Midbrain (tissue), 1 donor: ENCODE measurements around the gene BCL10.
"Not testable (repeated sequence)": the region's sequence is repeated elsewhere in the genome, so short reads cannot be mapped to it uniquely, and the experiment has no call there.

ENCODE experiments used
- DNase-seq: peaks from one replicate; lab custom pipeline; 2025; lab: John Stamatoyannopoulos, UW

The BCL10 gene

DNA sequence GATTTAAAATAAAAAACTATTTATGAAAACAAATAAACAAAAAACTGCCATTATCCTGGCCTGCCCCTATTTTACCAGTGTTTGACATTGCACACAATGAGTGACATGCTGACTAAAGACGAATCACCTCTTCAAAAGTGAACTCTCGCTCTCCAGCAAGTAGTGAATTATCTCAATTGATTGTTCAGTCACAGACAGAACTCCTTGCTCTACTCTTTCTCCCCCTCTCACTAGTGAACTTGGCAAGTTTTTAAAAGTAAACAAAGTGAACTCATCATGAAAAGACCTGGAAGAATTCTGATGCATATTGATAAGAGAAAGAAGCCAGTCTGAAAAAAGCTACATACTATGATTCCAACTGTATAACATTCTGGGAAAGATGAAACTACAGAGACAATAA, 12.3 kb downstream of the BCL10 start:
- no peak for DNase-seq

DNA sequence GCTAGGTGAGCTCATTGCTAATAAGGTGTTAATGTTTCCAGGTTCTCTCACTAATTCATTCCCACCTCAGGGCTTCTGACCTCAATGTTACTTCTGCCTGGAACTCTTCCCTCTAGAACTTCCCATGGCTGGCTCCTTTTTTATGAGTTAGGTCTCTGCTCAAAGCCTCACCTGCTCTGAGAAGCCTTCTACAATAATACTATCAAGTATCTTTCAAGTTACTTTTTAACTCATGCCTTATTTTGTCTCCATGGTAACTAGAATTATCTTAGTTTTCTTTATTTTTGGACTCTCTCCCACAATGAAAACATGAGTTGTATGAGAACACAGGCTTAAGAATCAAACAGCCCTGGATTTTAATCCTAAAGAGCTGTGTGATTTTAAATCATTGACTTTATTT, 13.4 kb downstream of the BCL10 start:
- no peak for DNase-seq

DNA sequence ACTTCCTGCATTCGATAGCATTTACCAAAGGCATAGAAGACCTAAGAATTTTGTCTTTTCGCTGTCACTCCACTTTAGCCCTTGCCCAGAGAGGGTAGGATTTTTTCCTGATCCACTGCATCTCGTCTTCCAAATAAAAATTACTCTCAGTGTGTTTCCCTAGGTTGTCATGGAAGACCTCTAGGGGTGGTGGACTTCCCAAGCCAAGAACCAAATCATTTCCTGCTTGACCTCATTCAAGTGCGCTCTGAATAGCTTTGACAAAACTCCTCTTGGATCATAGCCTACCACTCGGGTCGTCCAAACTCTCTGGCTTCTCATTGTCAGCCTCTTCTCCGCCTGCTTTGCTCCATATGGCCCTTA, 16.5 kb downstream of the BCL10 start:
- no peak for DNase-seq

DNA sequence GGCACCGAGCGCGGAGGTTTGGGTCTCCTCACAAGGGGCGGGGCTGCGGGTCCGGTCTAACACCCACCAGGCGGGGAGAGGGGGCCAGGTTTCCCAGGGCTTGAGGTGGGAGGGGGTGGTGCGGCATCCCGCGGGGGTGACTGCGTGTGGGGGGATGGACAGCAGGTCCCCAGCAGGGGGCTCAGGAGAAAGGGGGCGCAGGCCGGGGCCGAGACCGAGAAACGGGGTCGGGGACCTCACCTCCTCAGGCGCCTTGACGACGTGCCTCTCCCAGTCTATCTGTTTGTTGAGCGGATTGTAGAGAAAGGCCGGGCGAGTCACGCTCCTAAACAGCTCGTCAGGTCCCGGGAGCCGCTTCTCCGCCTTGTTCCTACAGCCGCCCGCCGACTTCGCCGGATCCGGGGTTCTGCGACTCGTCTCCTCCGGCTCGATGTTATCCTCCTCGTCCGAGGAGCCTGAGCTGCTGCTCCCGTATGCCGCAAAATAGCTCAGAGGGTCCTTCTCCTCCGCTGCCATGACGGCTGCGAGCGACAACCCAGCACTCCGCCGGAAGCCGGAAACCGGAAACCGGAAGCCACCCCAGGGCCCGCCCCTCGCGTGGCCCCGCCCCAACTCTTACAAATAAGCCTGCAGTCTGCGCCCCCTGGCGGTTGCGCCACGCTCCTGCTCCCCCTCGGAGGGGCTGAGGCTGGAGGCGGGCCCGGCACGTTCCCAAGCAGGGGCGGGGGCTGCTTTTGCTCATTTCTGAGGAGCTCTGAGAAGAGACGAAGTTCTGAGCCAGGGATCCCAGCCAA, 17.1 kb downstream of the BCL10 start, which contains the start of gene C1orf52:
C1orf52 (minus strand) TSS at position 545 of the 794 bp plus-strand sequence; CDS start at position 516, 29 bp downstream.
- DNase-seq: peak; percentile 97

DNA sequence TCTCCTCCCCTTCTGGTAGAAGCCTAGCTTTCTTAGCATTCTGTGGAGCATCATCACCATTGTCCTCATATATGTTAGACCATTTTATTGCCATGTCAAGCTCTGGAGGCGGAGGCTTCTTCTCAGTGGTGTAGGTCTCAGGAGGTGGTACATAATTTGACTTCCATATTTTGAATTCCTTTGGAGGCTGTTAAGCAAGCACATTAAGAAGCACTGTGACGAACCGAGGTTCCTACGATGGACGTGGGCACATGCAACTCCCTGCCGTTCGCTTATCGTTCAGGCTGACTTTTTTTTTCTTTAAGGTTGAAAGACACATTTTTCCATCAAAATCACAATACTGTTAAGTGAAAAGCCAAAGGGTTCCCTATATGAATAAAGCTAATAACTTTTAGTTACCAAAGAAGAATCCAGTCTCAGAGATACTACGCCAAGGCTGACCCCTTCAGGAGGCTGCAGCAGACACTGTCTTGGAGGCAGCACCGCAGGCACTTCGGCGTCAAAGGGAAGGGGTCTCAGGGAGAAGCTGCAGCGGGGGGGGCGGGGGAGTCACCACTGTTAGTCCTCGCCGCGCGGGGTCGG, 17.8 kb downstream of the BCL10 start:
- DNase-seq: no peak

DNA sequence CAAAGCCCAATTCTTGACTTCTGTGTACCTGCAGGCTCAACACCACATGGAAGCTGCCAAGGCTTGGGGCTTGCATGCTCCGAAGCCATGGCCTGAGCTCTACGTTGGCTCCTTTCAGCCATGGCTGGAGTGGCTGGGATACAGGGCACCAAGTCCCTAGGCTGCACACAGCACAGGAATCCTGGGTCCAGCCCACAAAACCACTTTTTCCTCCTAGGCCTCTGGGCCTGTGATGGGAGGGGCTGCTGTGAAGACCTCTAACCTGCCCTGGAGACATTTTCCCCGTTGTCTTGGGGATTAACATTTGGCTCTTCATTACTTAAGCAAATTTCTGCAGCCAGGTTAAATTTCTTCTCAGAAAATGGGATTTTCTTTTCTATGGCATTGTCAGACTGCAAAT, 27.4 kb downstream of the BCL10 start:
- DNase-seq: not testable (repeated sequence)

DNA sequence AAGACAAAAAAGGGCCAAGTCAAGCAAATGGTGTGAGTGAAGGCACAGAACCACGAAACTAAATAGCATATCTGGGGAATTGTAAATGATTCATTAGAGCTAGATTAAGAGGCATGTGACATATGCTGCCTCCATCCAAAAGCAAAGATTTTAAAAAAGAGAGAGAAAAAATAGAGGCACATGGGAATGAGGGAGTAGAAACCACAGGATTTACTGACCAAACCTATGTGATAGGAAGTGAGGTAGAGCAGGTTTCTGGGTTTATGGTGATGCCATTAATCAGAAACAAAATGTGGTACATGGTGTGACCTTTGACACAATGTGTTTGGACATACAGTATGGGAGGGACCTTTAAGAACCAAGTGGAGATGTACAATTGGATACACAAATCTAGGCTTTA, 30.5 kb downstream of the BCL10 start:
- no peak for DNase-seq

DNA sequence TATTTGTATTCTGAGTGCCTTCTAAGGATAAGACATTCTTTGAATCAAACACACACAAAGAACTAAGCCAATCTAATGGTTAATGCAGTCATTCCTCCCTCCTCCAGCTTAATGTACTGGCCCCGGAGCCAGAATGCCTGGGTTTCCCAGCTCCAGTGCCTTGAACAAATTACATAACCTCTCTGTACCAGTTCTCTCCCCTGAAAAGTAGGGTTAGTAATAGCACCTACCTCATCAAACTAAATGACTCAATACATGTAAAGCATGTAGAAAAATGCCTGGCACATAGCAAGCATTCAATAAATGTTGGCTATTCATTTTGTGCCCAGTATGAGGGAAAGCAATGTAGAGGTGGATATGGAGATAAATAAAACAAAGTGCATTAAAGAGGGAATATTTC, 31.0 kb downstream of the BCL10 start:
- no peak for DNase-seq

DNA sequence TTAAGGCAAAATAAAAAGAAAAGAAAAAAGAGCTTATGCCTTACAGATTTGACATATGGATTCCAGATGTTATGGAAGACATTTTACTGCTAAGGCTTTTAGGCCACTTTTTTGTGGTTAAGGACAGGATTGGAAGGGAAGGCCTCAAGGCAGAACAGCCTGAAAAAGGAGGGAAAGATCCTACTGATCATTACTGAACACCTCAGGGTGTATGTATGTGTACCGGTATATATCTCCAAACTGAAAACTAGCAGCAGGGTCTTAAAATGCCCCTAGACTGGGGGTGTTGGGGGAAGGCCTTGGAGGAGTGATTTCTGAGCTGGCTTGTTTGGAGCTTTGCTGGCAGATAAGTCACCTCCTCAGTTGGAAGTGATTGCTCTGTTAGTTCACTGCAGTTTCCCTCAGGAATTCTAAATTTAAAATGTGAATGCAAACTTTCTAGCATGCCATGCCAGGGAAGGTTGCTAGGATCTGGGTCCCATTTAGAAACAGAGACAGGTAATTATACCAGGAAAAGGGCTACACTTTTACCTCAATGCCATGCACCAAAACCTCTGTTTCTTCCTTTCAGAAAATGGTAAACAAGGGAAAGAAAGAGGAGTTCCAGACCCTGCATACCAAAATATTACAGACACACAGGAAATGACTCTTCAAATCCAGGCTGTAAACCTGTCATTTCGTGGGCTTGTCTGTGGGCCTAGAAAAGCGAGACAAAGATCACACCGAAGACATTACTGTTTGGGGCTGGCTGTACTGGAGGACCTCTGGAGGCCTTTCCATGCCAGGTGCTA, 32.0 kb downstream of the BCL10 start:
- DNase-seq: no peak

DNA sequence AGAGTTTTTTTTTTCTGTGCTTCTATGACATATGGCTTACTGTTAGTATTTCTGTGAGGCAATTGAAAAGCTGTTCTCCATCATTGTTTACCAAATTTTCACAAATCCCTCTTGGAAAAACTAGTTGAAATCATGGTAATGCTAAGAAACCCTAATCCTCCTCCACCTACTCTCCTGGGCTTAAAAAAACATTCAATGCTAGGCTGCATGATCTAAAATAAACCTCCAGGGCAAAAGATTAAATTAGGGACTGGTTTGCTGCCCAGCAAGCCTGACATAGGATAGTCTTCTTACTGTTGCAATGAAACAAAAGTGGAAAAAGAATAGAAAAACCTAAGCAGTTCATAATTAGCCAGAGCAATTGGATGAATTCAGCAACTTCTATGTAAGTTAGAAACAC, 33.1 kb downstream of the BCL10 start:
- no peak for DNase-seq

DNA sequence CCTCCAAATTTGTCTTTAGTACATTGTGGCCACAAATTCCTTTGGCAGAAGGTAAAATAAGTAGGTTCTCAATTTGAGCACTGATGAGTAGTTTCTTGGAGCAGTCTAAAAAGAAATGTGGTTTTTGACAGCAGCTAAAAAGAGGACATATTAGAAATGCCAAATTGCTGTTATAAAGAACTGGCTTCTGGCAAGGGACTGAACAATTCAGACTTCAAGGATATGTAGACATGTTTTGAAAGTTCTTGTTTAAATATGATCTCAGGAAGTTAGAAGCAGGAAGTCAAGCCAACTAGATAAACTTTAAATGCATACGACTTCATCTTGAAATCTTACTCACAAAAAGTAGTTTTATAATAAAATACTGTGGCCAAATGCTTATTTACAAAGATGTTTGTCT, 35.8 kb downstream of the BCL10 start:
- no peak for DNase-seq

DNA sequence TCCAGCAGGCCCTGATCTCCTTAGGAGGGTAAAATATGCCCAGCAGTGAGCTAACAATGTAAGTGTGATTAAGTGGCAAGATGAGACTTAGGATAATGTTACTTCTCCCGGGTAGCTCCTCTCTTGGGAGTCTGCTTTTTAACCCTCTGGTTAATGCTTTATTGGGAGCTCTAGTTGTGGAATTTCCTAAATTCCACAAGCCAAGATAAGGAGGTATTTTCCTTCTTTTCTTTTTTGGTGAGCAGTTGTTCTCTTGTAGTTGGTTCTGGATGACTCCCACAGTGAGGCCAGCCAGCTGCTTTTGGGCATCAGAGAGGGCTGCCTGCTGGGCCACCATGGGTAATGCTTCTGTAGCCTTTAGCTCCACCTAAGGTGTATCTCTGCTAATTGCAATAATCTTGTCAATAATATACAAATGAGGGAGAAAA, 36.2 kb downstream of the BCL10 start:
- no peak for DNase-seq

DNA sequence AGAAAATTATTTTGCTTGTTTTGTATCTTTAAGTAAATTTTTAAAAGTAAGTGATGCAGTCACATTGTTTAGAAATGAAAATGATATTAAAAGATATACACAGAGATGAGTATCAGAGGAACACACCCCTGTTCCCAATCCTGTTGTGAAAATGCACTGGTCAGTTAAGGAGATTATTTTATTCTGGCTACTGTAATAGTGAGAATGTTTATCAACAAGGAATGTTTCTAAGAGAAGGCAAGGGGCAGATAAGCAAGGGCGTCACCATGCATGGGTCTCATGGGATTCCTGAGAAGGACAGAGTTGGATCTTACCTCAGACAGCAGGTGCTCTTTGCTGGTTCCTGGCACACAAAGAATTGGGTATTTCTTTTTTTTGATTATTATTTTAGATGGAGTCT, 38.8 kb downstream of the BCL10 start:
- no peak for DNase-seq

DNA sequence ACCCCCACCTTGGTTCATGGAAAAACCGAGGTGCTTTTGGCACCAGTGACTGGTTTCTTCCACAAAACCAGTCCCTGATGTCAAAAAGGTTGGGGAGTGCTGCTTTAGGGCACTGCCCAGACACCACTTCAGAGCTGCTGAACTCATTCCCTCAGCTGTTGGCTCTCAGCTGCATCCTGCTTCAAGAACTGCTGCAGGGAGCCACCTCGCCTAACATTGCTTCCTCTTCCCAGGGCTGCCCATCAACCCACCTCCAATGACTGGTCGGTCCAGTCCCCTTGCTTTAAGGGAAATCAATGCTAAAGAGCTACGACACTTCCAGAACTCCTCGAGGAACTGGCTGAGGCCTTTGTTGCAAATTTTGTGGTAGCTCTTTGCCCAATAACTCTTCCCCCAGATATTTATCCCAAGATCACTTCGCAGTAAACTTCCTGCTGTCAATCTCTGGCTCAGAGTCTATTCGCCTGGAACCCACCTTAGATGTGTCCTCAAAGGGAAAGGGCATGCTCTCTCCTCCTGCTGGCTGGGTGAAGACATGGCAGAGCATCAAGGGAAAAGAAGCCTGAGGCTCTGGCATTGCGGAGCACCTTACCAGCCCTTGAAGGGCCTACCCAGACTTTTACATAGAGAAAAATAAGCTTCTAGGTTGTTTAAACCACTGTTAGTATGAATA, 46.0 kb downstream of the BCL10 start:
- DNase-seq: no peak

DNA sequence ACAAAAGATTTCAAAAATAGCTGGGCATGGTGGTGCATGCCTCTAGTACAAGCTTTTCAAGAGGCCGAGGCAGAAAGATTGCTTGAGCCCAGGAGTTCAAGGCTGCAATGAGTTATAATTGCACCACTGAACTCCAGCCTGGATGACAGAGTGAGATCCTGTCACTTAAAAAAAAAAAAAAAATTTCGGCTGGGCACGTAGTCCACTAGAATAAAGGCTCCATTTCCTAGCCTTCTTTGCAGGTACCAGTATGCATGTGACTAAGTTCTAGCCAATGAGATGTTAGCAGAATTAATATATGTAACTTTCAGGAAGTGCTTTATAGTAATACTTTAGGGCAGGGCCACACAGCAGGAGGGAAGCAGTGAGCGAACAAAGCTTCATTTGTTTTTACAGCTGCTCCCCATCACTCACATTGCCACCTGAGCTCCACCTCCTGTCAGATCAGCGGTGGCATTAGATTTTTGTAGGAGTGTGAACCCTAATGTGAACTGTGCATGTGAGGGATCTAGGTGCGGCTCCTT, 46.8 kb downstream of the BCL10 start:
- DNase-seq: no peak

DNA sequence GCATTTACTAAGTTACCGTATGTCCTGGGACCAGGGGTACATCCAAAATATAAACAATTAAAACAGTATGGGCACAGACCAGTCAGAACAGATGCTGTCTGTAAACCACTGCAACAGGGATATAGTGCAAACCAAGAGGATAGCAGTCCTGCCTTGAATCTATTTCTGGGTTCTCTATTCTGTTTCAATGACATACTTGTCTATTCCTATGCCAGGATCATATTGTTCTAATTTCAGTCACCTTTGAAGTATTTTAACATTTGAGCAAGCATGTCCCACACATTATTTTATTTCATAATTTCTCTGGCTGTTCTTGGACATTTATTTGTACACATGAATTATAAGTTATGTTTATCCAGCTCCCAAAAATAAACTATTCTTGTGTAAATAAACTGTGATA, 47.5 kb downstream of the BCL10 start:
- DNase-seq: no peak

DNA sequence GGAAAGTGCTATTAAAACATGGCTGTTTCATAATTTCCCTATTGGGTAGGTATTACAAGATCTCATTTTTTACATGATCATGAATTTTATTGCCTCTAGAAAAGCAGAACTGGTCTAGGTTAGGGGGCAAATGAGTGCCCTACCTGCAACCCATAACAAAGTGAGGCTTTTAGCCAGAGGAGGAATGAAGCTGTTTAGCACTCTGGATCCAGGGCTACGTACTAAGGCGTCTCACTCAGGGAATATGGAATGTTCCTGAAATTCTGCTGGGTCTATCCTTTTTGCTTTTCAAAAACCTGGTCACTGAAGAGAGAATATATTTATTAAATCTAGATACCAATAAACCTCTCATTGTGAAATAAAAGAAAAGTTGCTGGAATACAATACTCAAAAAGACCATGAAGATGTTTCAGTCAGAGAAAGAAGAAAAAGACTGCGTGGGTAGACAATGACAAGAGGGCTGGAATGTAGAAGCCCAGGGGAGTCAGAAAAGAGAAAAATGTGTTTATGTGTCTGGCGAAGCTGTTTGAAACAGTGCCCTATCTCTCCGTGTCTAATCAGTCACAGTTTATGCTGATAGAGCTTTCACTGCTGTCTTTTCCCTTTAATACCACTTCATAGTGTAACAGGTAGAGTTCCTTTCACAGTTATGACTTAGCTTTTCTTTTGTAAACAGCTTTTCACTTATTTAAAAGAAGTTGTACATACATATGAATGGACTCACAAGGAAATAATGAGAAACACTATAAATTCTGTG, 50.6 kb downstream of the BCL10 start:
- DNase-seq: no peak

DNA sequence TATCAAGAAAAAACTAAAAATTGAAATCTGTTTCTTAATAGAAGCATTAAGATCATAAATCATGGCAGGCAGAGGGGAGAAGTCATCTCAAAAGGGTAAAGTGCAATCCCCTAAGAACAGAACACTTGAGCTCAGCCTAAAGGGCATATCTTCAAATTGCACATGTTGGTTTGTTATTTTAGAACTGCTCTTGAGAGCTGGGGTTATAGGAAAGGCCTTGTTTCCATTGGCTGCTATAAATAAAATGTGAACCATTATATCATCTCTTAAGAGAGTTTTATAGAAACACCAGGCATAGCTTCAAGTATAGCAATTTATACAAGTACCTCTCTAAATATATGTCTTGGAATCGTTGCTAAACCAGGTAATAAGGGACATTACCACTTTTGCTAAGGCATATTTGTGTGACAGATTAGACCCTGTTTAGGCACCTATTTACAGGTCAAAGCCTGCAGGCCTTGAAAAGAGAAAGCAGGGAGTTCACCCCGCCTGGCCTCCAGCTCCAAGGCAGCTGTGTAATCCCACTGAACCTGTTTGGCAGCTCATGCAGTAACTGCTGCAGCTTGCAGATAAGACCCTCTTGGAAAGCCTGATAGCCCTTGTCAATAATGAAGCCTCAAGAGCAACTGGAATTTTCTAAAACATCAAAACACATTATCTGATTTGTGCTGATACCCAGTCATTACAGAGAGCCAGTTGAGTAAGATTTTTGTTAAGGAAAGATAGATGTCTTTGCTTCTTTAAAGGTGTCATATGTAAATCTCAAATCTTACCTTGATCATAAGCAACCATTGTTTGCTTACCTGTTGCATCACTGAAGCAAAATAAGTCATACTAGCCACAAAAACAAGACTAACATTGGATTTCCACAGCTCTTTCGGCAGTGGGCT, 51.5 kb downstream of the BCL10 start:
- DNase-seq: no peak

DNA sequence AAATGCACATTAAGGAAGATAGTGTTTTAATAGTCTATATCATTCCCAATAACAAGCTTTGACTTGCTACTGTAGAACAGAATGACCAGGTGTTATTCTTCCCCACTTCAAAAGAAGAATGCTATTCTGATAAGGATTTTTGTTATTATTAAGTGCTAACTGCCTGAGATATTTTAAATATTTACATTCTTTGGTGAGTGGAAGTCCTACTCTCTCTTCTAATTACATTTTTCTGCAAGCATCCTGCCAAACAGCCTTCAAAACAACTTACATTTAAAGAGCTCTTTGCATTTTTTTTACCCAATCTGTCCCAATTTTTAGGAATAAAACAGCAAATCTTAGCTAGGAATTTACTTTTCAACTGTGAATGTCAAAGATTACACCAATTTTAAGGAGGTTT, 52.1 kb downstream of the BCL10 start:
- DNase-seq: no peak

DNA sequence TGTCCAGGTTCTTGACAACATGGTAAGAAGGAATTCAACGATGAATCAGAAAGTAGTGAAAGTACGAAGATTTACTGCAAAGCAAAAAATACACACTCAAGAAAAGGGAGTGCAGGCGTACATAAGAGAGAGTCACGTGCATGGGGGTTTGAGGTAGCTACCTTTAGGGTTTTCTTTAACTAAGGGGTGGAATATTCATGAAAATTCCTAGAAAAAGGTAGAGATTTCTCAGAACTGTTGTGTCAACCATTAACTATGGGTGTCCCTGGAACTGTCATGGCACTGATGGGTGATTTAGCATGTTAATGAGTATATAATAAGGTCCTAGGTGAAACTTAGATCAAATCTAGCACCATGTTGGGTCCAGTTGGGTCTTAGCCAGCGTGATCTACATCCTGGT, 53.1 kb downstream of the BCL10 start:
- DNase-seq: no peak
